ENCODE results near the gene OTUD4.

OTUD4 gene

DNA sequence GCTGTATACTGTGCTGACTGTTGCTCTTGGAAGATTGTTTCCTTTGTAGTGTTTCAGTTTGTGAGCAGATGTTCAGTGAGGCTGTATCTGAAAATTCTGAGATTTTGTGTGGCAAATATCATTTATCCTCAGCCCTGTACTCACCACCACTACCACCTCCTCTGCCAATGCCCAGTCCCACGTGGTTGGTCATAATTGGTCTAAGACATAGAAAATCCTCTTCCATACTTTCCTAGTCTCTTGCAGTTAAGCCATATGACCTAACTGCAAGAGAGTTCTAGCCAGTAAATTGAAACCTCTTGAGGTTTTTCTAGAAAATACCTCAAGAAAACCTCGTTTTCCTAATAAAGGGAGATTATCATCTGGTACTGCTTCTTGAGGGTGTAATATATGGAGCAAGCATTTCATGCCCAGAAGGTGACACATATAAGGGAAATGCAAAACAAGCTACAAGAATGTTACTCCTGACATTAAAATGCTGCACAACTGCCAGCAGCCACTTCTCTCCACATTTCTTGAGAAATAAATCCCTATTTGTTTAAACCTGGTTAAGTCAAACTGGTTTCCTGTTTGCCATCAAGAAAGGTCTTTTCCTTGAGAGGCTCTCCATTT is 49.5 kb downstream of the OTUD4 start:
- no peak for DNase-seq (ENCODE audit: low read depth in 4 of 4, low spot score in 1 of 4)

DNA sequence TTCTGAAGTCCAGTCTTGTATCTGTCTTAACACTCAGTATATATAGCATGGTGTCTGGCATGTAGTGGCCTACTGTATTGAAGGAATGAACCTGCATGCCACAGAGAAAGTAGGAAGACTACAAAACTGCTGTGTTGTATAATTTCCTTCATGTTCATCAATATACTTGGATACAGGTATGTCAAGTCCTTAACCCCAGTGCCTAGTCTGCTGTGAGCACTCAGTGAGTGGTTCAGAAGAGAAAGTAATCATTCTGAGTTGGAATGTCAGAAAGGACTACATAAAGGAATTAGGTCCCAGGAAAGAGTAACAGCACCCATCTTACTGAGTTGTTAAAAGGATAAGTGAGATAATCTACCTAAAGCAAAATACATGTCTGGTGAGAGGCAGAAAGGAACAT is 50.3 kb downstream of the OTUD4 start:
- no peak for DNase-seq (ENCODE audit: low read depth in 4 of 4, low spot score in 1 of 4)

DNA sequence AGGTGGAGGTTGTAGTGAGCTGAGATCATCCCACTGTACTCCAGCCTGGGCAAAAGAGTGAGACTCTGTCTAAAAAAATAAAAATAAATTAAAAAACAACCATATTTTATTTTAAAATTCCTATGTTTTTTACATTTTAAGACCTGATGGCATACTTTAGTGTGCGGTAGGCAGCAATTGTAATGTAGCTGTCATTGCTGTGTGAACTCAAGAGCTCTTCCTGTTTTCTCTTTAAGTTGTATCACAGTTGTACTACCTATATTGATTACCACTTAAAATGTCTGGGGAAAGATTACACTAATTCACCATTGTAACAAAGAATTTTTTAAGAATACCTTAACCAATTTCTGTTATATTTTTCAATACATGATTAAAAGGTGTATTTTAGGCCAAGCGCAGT is 55.0 kb downstream of the OTUD4 start:
- DNase-seq (ENCODE audit: low read depth in 4 of 4, low spot score in 1 of 4), result no peak

DNA sequence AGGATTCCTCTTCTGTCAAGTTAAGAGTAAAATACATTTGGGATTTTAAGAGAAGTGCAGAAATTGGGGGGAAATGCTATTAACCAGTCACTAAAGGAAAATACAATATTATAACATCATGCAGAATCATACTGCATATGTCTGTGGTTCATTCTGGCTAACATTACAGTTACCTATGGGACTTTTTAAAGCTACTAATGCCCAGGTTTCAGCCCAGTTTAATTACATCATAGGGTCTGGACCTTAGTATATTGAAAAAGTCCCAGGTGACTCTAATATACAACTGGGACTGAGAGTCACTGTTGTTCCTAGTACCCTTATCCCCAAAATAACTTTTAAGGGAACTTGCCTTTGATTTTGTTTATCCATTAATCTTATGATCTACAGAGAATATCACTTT is 72.3 kb downstream of the OTUD4 start:
- DNase-seq (ENCODE audit: low read depth in 4 of 4, low spot score in 1 of 4), result no peak

DNA sequence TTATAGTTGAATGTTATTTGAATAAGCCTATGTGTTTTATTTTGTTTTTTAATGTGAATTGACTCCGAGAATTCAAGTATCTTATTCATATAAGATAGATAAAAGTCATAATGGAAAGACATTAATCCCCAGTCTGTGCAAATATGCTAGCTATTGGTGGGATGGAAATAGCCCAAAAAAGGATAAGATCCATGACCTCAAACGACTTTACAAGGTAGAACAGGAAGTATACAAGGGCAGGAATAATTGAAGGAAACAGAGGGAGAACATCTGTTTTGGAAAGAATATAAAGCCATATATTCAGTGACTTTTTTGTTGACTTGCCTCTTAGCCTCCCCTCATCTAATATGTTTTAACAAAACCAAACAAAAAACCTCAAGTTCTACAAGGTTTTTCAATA is 73.3 kb downstream of the OTUD4 start:
- DNase-seq (ENCODE audit: low read depth in 4 of 4, low spot score in 1 of 4), result no peak

DNA sequence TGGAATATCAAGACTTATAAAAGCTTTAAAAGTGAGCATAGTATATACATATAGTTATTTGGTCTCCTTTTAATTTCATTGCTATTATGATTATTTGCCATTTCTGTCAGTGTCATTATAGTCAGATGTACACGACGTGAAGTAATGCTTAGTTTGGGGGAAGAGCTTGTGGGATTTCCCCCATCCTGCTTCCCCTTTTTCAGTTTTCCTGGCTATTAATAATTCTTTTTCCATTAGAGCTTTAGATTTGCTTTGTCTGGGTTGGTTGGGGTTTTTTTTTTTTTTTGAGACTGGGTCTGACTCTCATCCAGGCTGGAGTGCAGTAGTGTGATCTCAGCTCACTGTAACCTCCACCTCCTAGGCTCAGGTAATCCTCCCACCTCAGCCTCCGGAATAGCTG is 76.9 kb downstream of the OTUD4 start:
- DNase-seq (ENCODE audit: low read depth in 4 of 4, low spot score in 1 of 4), result no peak

DNA sequence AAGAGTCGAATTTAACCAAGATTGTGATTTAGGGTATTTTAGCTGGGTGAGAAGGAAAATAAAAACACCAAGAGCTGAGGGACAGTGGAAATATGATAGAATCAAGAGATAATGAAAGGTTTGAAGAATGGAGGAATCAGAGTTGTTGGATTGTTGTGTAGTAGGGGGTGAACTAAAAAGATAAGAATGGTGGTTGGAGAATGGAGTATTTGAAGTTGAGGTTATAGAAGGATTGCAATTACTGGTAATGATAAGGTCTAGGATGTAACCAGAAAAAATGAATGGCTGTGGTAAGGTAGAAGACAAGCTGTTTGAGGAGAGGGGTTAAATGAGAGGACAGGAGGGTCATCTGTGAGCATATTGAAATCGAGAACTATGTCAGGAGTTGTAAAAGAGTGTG is 77.8 kb downstream of the OTUD4 start:
- DNase-seq (ENCODE audit: low read depth in 4 of 4, low spot score in 1 of 4), result no peak

DNA sequence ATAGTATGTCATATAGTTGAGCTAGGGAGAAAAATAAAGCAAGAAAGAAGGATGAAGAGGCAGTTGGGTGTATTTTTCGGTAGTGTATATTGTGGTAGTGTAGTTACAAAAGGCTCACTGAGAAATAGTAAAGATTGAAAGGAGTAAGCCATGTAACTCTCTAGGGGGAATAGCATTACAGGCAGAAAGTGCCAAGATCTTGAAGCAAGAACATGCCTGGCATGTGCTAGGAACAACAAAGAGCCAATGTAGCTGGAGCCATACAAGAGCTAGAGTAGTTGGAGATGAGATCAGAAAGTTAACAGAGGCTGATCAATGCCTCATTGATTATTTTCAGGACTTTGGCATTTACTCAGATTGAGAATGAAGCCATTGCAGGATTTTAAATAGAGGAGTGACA is 79.3 kb downstream of the OTUD4 start:
- DNase-seq (ENCODE audit: low read depth in 4 of 4, low spot score in 1 of 4), result no peak

DNA sequence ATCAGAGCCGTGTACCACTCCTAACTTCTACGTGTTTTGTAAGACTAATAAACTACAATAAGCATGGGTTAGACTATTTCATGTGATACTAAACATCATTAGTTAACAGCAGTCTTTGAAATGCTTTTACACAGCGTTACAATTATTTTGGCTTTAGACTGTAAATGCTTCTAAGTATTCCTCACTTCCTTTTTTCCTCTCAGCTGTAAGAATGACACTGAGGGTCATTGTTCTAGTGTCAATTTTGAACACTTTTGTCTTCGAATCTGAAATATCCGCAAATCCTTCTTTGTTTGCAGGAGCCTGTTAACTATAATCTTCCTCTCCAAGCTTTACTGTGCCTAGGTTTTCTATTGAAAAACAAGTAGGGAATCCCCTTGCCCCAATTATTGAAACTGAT is 80.7 kb downstream of the OTUD4 start:
- DNase-seq (ENCODE audit: low read depth in 4 of 4, low spot score in 1 of 4), result no peak

DNA sequence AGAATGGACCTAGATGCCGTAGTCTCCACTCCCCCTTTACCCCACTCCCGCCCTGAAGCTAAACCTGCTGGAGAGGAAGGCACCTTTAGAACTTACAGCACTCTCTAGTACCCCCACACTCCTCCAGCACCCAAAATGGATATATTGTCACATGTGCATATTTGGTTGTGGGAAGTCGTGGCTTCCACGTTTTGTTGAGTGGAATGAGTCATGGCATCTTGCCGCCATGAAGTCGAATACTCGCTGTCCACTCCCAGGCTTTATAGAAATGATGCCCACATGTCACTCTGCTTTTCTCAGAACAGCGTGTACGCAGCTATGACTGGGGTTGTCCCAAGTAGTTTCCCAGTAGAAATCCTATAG is 81.7 kb downstream of the OTUD4 start:
- peak in 3 of 4 experiments; percentile 28 to 36 (median 32) for DNase-seq (ENCODE audit: low read depth in 4 of 4, low spot score in 1 of 4)

DNA sequence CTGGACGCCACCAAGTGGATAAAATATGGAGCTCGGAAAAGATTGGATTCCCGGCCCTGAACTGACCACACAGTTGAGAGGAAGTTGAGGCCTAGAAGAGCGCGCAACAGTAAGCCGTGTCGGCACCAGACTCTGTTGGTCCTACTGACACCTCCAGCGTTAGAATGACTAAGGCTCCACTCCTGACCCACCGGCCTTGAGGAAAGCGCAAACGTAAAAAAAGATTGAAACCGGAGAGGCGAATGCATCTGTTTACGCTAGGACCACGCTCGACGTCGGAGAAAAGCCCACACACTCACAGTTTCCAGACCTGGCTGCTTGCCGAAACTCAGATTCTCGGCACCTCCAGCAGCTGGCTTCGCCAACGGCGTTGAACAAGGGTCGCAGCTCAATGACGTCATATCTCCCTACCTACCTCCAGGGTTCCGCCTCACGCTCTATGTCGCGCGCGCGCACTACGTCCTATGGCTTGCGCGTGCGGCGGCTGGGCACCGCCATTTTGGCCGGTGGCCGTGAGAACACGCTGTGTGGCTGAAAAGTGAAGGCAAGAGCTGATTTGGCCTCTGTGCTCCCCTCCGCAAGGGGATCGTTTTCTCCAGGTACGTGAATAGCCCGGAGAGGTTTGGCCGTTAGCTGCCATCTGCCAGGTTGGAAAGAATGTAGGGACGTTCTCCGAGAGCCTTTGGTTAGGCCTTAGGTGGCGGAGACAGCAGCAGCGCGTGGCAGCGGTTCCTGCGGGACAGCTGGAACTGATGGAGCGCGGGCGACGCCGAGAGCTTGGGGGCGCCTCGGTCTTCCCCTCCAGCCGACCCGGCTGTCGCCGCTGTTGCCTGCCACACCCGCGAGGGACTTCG is 82.3 kb downstream of the OTUD4 start, which contains the start of the genes ABCE1 and ANAPC10:
Gene ABCE1, plus strand, starts transcription at position 491 of the 854 bp plus-strand sequence. CDS start 6,102 bp downstream, outside the sequence.
Gene ANAPC10, minus strand, starts transcription at position 376 of the 854 bp plus-strand sequence. CDS start 2,097 bp downstream, outside the sequence.
- peak; percentile 92 to 98 (median 95) for DNase-seq (ENCODE audit: low read depth in 4 of 4, low spot score in 1 of 4)

DNA sequence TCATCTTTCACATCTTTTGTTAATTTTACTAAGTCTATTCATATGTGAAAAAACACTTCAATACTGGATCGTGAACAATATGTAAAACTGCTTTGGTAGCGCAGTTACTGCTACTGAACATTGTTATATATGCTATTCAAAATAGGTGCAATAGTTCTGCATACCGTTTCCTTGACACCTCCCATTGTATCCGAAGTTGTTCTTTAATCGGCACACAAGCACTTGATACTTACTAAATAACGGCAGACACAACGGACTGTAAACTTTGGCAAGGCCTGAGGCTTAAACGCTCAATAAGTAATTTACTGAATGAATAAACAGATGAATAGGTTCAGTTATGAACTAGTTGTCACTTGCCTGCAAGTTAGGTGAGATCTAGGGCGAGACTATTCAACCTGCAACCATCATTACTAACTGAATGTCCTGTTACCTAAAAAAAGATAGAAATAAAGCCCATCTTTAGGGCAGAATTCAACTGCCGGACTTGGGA is 83.0 kb downstream of the OTUD4 start:
- no peak for DNase-seq (ENCODE audit: low read depth in 4 of 4, low spot score in 1 of 4)

DNA sequence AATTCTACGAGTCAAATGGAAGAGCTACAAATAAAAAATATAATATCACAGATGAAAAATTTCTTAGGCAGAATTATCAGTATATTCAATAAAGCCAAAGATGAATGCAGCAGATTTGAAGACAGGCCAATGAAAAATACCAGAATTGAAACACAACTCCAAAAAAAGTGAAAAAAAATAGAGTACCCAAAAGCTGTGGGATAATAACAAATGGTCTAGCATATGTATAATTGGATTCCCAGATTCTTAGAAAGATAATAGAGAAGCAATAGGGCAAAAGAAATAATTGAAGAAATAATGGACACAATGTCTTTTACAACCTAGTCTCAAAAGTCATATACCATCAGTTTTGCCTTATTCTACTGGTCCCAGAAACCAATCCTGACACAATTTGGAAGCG is 86.8 kb downstream of the OTUD4 start:
- DNase-seq (ENCODE audit: low read depth in 4 of 4, low spot score in 1 of 4), result no peak

DNA sequence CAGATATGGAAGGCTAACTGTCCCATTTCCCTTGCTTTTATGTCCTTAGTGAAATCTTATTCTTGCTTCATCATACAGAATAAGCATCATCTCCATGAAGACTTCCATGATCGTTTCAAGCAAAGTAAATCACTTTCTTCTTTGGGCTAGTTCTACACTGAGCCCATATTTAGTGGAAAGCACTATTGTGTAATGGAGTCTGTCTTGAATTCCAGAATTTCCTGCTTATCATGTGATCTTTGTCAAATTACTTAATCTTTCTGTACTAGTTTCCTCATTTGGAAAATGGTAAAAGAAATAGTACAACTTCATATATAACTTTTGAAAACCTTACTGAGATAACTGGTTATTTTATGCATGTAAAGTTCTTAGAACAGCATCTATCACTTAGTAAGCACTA is 90.0 kb downstream of the OTUD4 start:
- no peak for DNase-seq (ENCODE audit: low read depth in 4 of 4, low spot score in 1 of 4)

DNA sequence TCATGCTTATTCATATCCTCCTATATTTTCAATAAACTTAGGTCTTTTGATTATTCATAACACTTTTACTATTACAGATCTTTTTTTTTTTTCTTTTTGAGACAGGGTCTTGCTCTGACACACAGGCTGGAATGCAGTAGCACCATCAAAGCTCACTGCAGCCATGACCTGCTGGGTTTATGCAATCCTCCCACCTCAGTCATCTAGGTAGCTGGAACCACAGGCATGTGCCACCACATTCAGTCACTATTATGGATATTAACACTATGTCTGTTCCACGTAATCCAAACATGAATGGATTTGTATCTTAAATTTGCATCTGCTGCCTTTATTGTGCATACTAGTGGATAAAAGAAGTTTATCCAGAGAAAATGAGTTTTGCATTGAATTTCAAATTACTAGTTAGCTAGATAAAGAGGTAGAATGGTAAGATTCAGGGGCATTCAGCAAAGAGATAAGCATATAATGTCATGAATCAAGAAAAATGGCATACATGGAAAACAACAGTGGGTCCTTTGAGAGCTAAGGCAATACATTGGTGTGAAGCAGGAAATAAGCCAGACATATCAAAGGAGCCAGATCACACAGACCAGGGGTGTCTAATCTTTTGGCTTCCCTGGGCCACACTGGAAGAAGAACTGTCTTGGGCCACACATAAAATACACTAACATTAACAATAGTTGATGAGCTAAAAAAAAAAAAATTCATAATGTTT is 96.3 kb downstream of the OTUD4 start:
- no peak for DNase-seq (ENCODE audit: low read depth in 4 of 4, low spot score in 1 of 4)
